ENCODE measurements around the gene HEXIM2.

GRCh38 chr17:45195424-45195823, 33.7 kb downstream of the HEXIM2 start:
- TF ChIP-seq TCF12 (IDR thresholded peaks at IDR 0.05) (no peak), CTCF (IDR thresholded peaks at IDR 0.05) (no peak), POLR2AphosphoS5 (IDR thresholded peaks at IDR 0.05; ENCODE audit: low read depth, low read length) (no peak), EP300 (IDR thresholded peaks at IDR 0.05; ENCODE audit: borderline replicate concordance in 1 of 2, low read depth in 1 of 2, low read length in 1 of 2) (no peak), JUND (IDR thresholded peaks at IDR 0.05) (no peak), FOSL2 (IDR thresholded peaks at IDR 0.05; ENCODE audit: borderline replicate concordance, low read depth) (no peak)
